NOMO-1 (cell line): Measurements from ENCODE around the gene ARHGAP27.
"Not testable (repeated sequence)": the region's sequence is repeated elsewhere in the genome, so short reads cannot be mapped to it uniquely, and the experiment has no call there.

ENCODE experiments used
- DNase-seq, 2 experiments: peaks; one replicate each; lab custom pipeline; 2025; ENCODE audit not compliant: unreplicated experiment in 2 of 2; lab: John Stamatoyannopoulos, UW

The ARHGAP27 gene

GRCh38 chr17:45432405-45433158 lies at the start of gene ARHGAP27:
Gene ARHGAP27, minus strand, starts transcription at chr17:45432870. Its CDS starts 2,591 bp downstream, at chr17:45430279.
- peak; percentile 47 to 56 for DNase-seq

GRCh38 chr17:45482317-45482716 lies 49.6 kb upstream of the ARHGAP27 start:
- DNase-seq, result not testable (repeated sequence)

GRCh38 chr17:45475436-45475835 lies 42.8 kb upstream of the ARHGAP27 start:
- DNase-seq, result not testable (repeated sequence)

- DNase-seq, result not testable (repeated sequence)
Measured at GRCh38 chr17:45472249-45472648, 39.6 kb upstream of the ARHGAP27 start.

- not testable (repeated sequence) for DNase-seq
Measured at GRCh38 chr17:45469204-45469563, 36.5 kb upstream of the ARHGAP27 start.

- DNase-seq, result not testable (repeated sequence)
Measured at GRCh38 chr17:45468293-45469203, 35.9 kb upstream of the ARHGAP27 start.

GRCh38 chr17:45461524-45462327 lies 29.1 kb upstream of the ARHGAP27 start:
- DNase-seq, result peak; percentile 3 to 41

- DNase-seq, result not testable (repeated sequence)
Measured at GRCh38 chr17:45460422-45460821, 27.8 kb upstream of the ARHGAP27 start.

GRCh38 chr17:45454341-45454740 lies 21.7 kb upstream of the ARHGAP27 start:
- not testable (repeated sequence) for DNase-seq

DNA sequence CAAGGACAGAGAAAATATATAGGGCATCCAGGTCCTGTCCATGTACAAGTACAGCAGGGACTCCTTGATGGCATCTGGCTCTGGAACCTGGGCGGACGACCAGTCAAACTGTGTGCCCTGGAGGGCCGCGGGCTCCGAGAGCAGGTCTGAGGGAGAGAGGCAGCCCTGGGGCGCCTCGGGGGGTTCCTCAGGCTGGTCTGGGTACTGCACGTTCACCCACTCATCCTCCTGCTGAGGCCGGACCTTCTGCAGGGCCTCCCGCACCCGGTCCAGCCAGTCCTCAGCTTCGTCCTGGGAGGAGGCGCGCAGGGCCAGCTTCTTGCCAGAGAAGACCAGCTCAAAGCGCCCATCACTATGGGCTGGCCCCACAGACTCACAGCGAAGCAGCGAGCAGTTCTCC lies 21.1 kb upstream of the ARHGAP27 start:
- DNase-seq, result not testable (repeated sequence)

DNA sequence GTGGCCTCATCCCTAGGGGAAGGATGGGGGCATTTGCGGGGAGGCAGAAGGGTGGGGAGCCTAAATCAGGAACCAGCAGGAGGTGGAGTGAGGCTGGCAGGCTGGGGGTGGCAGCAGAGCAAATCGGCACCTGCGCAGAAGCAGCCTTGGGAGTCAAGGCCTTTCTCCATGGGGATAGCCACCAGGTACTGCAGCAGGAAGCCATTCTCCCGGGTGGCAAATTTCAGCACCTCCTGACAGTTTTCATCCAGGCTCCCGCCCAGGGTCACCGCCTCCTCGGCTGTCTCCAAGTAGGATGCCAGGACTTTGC lies 20.5 kb upstream of the ARHGAP27 start:
- not testable (repeated sequence) for DNase-seq

DNA sequence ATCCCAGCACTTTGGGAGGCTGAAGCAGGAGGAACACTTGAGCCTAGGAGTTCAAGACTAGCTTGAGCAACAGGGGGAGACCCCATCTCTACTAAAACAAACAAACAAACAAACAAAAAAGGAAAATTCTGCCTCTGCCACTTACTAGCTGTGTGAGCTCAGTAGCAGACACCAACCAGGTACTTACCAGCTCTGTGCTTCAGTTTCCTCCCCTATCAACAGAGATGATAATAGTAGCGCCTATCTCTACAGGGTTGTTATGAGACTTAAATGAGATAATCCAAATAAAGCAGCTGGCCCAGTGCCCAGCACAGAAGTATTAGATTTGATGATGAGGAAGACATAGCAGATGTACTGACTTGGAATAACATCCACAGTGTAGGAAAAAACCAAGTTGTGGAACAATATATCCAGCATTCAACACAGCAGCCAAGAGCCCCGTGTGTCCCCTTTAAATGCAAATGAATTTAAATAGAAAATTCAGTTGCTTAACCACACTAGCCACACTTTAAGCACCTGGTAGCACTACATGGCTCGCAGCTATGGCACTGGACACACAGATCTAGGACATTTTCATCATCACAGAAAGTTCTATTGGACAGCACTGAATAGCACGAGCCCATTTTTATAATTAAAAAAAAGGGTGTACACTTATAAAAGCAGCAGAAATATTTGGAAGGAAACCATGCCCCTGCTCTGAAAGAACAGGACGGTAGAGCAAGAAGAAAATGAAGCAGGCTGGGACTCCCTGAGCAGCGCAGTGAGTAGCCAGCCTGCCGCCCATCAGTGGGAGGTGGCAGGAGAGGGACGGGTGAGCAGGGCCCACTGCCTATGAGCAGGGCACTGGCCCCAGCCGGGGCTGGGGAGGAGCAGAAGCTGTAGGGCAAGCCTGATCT lies 19.9 kb upstream of the ARHGAP27 start:
- not testable (repeated sequence) for DNase-seq

DNA sequence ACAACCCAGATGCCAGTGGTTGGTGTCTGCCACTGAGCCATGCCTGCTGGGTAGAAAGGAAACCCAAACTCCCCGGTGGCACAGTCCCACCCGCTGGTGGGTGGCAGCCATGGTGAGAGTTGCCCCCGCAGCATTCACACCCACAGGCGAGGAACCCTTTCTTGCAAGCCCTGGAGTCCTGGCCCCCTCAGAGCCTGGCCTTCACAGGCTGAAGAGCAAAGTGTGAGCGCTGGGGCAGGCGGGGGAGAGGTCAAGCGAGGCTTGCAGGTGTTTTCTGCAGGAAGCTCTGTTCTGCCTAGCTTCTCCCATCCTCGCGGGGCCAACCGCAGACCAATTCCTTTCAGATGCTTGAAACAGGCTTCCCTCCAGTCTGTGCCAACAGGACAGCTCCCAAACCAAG lies 19.0 kb upstream of the ARHGAP27 start:
- not testable (repeated sequence) for DNase-seq

DNA sequence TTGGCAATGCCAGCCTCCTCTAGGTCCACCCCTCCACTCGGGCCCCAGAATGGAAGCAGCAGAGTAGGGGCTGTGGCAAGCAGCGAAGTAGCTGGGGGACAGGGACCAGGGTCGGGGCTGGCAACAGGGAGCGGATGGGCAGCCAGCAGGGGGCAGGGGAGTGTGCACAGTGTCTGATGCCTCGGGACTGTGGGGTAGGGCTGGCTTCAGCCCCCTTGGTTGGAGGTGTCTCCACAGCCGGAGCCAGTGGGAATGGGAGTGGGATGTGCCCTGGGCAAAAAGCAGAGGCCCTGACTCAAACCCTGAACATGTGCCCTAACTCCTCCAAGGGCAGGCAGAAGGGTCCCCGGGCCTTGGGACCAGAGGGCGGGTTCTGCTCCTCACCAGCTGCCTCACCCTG lies 18.5 kb upstream of the ARHGAP27 start:
- DNase-seq, result no peak

GRCh38 chr17:45449708-45450329 lies 17.1 kb upstream of the ARHGAP27 start:
- DNase-seq, result not testable (repeated sequence)

GRCh38 chr17:45449260-45449659 lies 16.6 kb upstream of the ARHGAP27 start:
- DNase-seq, result not testable (repeated sequence)

- DNase-seq, result not testable (repeated sequence)
Measured at GRCh38 chr17:45448483-45448882, 15.8 kb upstream of the ARHGAP27 start.

DNA sequence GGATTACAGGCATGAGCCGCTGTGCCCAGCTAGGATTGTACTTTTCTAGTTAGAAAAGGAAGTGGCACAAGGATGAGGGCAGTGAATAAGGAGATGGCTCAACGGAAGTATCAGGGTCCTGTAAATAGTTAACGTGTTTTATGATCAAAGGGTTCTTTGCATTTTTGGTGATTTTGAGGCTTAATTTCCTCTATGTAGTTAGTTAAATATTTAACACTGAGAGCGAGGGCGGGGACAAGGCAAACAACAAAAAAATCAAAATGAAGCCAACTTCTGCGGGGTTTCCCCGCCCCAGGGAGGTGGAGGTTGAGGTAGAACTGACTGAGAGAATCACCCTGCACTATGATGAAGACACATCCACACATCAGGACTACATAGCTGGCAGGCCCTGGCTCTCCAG lies 15.4 kb upstream of the ARHGAP27 start:
- DNase-seq, result not testable (repeated sequence)

- not testable (repeated sequence) for DNase-seq
Measured at GRCh38 chr17:45447650-45448049, 15.0 kb upstream of the ARHGAP27 start.
